Measurements from ENCODE around the gene TTLL11. TPM values are rescaled to one million over a fixed set of nuclear protein-coding genes. Genes with fewer than 3 reads are reported as not detected.

The TTLL11 gene
- total RNA-seq, 2 experiments from 2014 or later = 3.3 to 6.9 TPM

DNA sequence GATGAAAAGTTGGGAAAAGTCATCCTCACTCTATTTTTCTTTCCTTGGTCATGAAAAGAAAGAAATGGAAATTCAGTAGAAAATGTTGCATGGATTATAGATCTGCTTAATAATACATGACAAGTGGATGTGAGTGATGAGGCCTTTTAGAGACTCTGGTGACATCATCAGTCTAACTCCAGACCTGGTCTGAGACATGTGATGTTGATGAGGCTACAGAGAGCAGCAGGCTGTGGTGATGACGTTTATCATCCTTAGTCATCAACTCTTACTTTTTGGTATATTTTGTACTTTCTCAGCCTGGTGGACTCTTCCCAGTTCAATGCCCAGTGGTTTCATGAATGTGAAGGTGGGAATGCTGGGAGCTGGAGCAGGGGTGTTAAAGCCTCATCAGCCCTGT is 116.4 kb downstream of the TTLL11 start:
- Histone ChIP-seq H3K9me2 (ENCODE audit: insufficient read depth, low read length) (no peaks in the 10 kb centered on the region), H3K4me2 (ENCODE audit: low read length) (no peak overlapping the region), H3K4me3 (ENCODE audit: low read depth, low read length, poor library complexity, severe bottlenecking) (no peak overlapping the region), H4K20me1 (ENCODE audit: insufficient read depth, low read length) (no peaks in the 10 kb centered on the region), H3K9me3 (ENCODE audit: low read length) (peaks cover 10% of the 10 kb centered on the region; the same call in 1 of the 2 replicates), H3K36me3 (ENCODE audit: insufficient read depth, low read length) (no peaks in the 10 kb centered on the region), H3K4me1 (ENCODE audit: insufficient read depth, low read length, poor library complexity, severe bottlenecking) (peaks cover 73% of the 10 kb centered on the region), H3K79me2 (ENCODE audit: insufficient read depth, low read depth, low read length) (no peaks in the 10 kb centered on the region), H3K27ac (ENCODE audit: low read depth, low read length, poor library complexity, severe bottlenecking) (no peak overlapping the region), H2AFZ (ENCODE audit: low read length) (no peak overlapping the region)
- peak; percentile 30 for DNase-seq (ENCODE audit: low spot score)
- TF ChIP-seq EZH2phosphoT487 (IDR thresholded peaks at IDR 0.05; ENCODE audit: borderline replicate concordance, low read depth, low read length) = no peak
- TF ChIP-seq CTCF (conservative IDR thresholded peaks at IDR 0.05; ENCODE audit: low read length) = no peak
- intact Hi-C loops (cut with micrococcal nuclease; ENCODE audit: unreplicated experiment) = no loop called here
- ChIA-PET POLR2A (interaction anchor here (0.8 to 1.3 kb wide), 7 partner anchors 10 to 91 kb away, joined by 3 to 4 read pairs (median 3); no protein-coding TSS in a partner anchor), CTCF (ENCODE audit: unreplicated experiment) (interaction anchor here (1.0 kb wide), 1 partner anchor 231 kb away, joined by 3 read pairs; no protein-coding TSS in a partner anchor)
- BruUV-seq (replicated peaks) = no TSS peak

DNA sequence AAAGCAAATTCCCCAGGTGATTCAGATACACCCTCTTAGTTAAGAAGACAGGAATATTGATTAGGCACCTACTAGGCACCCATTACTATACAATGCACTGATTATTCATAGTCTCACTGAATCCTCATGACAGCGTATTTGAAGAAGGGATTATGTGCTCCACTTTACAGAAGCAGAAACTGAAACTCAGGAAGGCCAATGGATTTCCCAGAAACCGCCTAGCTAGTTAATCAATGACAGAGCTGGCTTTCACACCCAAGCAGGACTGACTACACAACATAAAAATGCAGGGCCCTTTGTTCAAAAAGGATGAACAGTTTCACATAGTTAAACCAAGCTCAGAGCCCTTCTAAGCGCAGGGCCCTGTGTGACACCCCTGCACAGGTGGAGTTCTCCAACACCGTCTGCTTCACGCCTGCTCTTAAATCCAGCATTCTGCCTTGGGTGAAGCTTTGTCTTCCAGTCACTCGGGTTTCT is 117.3 kb downstream of the TTLL11 start:
- no peaks in the 10 kb centered on the region for H3K9me2 ChIP-seq (ENCODE audit: insufficient read depth, low read length)
- TF ChIP-seq CTCF (conservative IDR thresholded peaks at IDR 0.05; ENCODE audit: low read length) = no peak
- TF ChIP-seq EZH2phosphoT487 (IDR thresholded peaks at IDR 0.05; ENCODE audit: borderline replicate concordance, low read depth, low read length) = no peak
- POLR2A ChIA-PET = interaction anchor here (0.6 to 1.3 kb wide), 7 partner anchors 11 to 949 kb away, joined by 3 read pairs; no protein-coding TSS in a partner anchor
- intact Hi-C loops (cut with micrococcal nuclease; ENCODE audit: unreplicated experiment) = no loop called here
- BruUV-seq (replicated peaks) = no TSS peak
- no peak overlapping the region for H3K27ac ChIP-seq (ENCODE audit: low read depth, low read length, poor library complexity, severe bottlenecking)
- CTCF ChIA-PET (ENCODE audit: unreplicated experiment) = interaction anchor here (0.9 to 1.0 kb wide), 3 partner anchors 30 to 230 kb away, joined by 3 read pairs; no protein-coding TSS in a partner anchor
- no peak overlapping the region for H2AFZ ChIP-seq (ENCODE audit: low read length)
- no peaks in the 10 kb centered on the region for H3K79me2 ChIP-seq (ENCODE audit: insufficient read depth, low read depth, low read length)
- DNase-seq (ENCODE audit: low spot score) = no peak
- peaks cover 74% of the 10 kb centered on the region for H3K4me1 ChIP-seq (ENCODE audit: insufficient read depth, low read length, poor library complexity, severe bottlenecking)
- no peak overlapping the region for H3K4me2 ChIP-seq (ENCODE audit: low read length)
- no peaks in the 10 kb centered on the region for H4K20me1 ChIP-seq (ENCODE audit: insufficient read depth, low read length)
- no peaks in the 10 kb centered on the region for H3K36me3 ChIP-seq (ENCODE audit: insufficient read depth, low read length)
- H3K4me3 ChIP-seq (ENCODE audit: low read depth, low read length, poor library complexity, severe bottlenecking) = no peak overlapping the region
- peaks cover 6% of the 10 kb centered on the region; the same call in 1 of the 2 replicates for H3K9me3 ChIP-seq (ENCODE audit: low read length)

GRCh38 chr9:121974421-121974820 is 118.7 kb downstream of the TTLL11 start:
- peaks cover 82% of the 10 kb centered on the region for H3K4me1 ChIP-seq (ENCODE audit: insufficient read depth, low read length, poor library complexity, severe bottlenecking)
- no peaks in the 10 kb centered on the region for H4K20me1 ChIP-seq (ENCODE audit: insufficient read depth, low read length)
- ChIA-PET POLR2A (interaction anchor here (1.0 to 1.6 kb wide), 4 partner anchors 11 to 36 kb away, joined by 3 to 4 read pairs (median 4); no protein-coding TSS in a partner anchor), CTCF (ENCODE audit: unreplicated experiment) (no interaction called here)
- no peaks in the 10 kb centered on the region for H3K9me2 ChIP-seq (ENCODE audit: insufficient read depth, low read length)
- no peak for DNase-seq (ENCODE audit: low spot score)
- peak overlapping the region; percentile 61 for H3K4me3 ChIP-seq (ENCODE audit: low read depth, low read length, poor library complexity, severe bottlenecking)
- no peaks in the 10 kb centered on the region for H3K79me2 ChIP-seq (ENCODE audit: insufficient read depth, low read depth, low read length)
- intact Hi-C loops (cut with micrococcal nuclease; ENCODE audit: unreplicated experiment) = no loop called here
- H2AFZ ChIP-seq (ENCODE audit: low read length) = peak overlapping the region; percentile 90; the same call in 1 of the 2 replicates
- H3K9me3 ChIP-seq (ENCODE audit: low read length) = no peaks in the 10 kb centered on the region
- peak overlapping the region; percentile 82 for H3K4me2 ChIP-seq (ENCODE audit: low read length)
- H3K27ac ChIP-seq (ENCODE audit: low read depth, low read length, poor library complexity, severe bottlenecking) = peak overlapping the region; percentile 96
- TF ChIP-seq EZH2phosphoT487 (IDR thresholded peaks at IDR 0.05; ENCODE audit: borderline replicate concordance, low read depth, low read length) = no peak
- TF ChIP-seq CTCF (conservative IDR thresholded peaks at IDR 0.05; ENCODE audit: low read length) = no peak
- BruUV-seq (replicated peaks) = TSS peak; percentile 62
- H3K36me3 ChIP-seq (ENCODE audit: insufficient read depth, low read length) = no peaks in the 10 kb centered on the region
